ENCODE data around the gene KIF2C. TPM values are rescaled to one million over a fixed set of nuclear protein-coding genes. Genes with fewer than 3 reads are reported as not detected.

KIF2C gene
- total RNA-seq, 2 experiments from 2014 or later, result 140 to 159 TPM

DNA sequence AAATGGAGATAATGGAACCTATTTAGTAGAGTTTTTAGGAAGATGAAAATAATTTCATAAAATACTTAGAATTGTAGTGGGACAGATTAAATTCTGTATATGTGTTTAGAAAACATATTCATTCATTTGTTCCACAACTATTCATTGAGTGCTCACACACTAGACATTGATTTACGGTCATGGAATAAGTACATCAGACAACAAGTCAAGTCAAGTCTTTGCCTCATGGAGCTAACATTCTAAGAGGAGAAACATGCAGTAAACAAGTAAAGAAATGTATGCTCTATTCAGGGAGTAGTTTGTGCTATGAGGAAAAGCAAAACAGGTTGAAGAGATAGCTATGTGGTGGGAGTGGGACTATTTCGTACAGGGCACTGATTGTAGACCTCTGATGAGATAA, 77.7 kb downstream of the KIF2C start:
- no peaks in the 10 kb centered on the region for H3K79me2 ChIP-seq (ENCODE audit: insufficient read depth, low read depth, low read length)
- POLR2A ChIA-PET, result interaction anchor here (0.9 to 6.7 kb wide), 5 partner anchors 8 to 95 kb away, joined by 3 to 83 read pairs (median 50); partner anchors contain the start of genes BTBD19 and RNU5D-1
- H3K9me3 ChIP-seq (ENCODE audit: low read length), result no peaks in the 10 kb centered on the region
- H3K4me3 ChIP-seq (ENCODE audit: low read depth, low read length, poor library complexity, severe bottlenecking), result no peak overlapping the region
- intact Hi-C loops (cut with micrococcal nuclease; ENCODE audit: unreplicated experiment), result no loop called here
- H3K4me2 ChIP-seq (ENCODE audit: low read length), result no peak overlapping the region
- CTCF ChIA-PET (ENCODE audit: unreplicated experiment), result no interaction called here
- no peaks in the 10 kb centered on the region for H3K36me3 ChIP-seq (ENCODE audit: insufficient read depth, low read length)
- no peaks in the 10 kb centered on the region for H4K20me1 ChIP-seq (ENCODE audit: insufficient read depth, low read length)
- no TSS peak for BruUV-seq (replicated peaks)
- TF ChIP-seq, protein P1, sequence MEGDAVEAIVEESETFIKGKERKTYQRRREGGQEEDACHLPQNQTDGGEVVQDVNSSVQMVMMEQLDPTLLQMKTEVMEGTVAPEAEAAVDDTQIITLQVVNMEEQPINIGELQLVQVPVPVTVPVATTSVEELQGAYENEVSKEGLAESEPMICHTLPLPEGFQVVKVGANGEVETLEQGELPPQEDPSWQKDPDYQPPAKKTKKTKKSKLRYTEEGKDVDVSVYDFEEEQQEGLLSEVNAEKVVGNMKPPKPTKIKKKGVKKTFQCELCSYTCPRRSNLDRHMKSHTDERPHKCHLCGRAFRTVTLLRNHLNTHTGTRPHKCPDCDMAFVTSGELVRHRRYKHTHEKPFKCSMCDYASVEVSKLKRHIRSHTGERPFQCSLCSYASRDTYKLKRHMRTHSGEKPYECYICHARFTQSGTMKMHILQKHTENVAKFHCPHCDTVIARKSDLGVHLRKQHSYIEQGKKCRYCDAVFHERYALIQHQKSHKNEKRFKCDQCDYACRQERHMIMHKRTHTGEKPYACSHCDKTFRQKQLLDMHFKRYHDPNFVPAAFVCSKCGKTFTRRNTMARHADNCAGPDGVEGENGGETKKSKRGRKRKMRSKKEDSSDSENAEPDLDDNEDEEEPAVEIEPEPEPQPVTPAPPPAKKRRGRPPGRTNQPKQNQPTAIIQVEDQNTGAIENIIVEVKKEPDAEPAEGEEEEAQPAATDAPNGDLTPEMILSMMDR (conservative IDR thresholded peaks at IDR 0.05; ENCODE audit: low read length), result no peak
- no peak for TF ChIP-seq EZH2phosphoT487 (IDR thresholded peaks at IDR 0.05; ENCODE audit: borderline replicate concordance, low read depth, low read length)
- no peak for DNase-seq (ENCODE audit: low spot score)
- H3K27ac ChIP-seq (ENCODE audit: low read depth, low read length, poor library complexity, severe bottlenecking), result no peak overlapping the region
- H2AFZ ChIP-seq (ENCODE audit: low read length), result no peak overlapping the region
- H3K4me1 ChIP-seq (ENCODE audit: insufficient read depth, low read length, poor library complexity, severe bottlenecking), result peaks cover 31% of the 10 kb centered on the region
- no peaks in the 10 kb centered on the region for H3K9me2 ChIP-seq (ENCODE audit: insufficient read depth, low read length)

Small RNAs within 50 kb of the gene (small RNA-seq; reads per million reads assigned to genes)
- gene RNU5D-1 (84.8 reads per million, percentile 99 among the genes with 10 or more reads in this experiment), gene RNU5F-1 (107 reads per million, percentile 99 among the genes with 10 or more reads in this experiment), gene SNORD38A (130 reads per million, percentile 99 among the genes with 10 or more reads in this experiment), gene SNORD38B (not detected), gene SNORD46 (993 reads per million, percentile 100 among the genes with 10 or more reads in this experiment), gene SNORD55 (not detected)

Other genes starting within 250 kb of the KIF2C start
- 5.5 and 6.6 TPM in 2 replicates for gene TMEM53, start 65.4 kb upstream of the KIF2C start, total RNA-seq (2014; rRNA removed; shearing (Covaris generic))
- 8.1 and 8.9 TPM in 2 replicates for gene TMEM53, start 65.4 kb upstream of the KIF2C start, total RNA-seq (2022)
- 5.3 and 7.8 TPM in 2 replicates for gene ARMH1, start 65.1 kb upstream of the KIF2C start, total RNA-seq (2014; rRNA removed; shearing (Covaris generic))
- gene ARMH1, start 65.1 kb upstream of the KIF2C start, total RNA-seq (2022), result 7.9 and 8.9 TPM in 2 replicates
- gene RNU5D-1, start 8.7 kb upstream of the KIF2C start, total RNA-seq (2014; rRNA removed; shearing (Covaris generic)), result not detected in 2 replicates
- not detected in 2 replicates for gene RNU5D-1, start 8.7 kb upstream of the KIF2C start, total RNA-seq (2022)
- 4,149 and 4,355 TPM in 2 replicates for gene RPS8, start 35.7 kb downstream of the KIF2C start, total RNA-seq (2014; rRNA removed; shearing (Covaris generic))
- gene RPS8, start 35.7 kb downstream of the KIF2C start, total RNA-seq (2022), result 2,707 and 2,775 TPM in 2 replicates
- gene BEST4, start 48.3 kb downstream of the KIF2C start, total RNA-seq (2014; rRNA removed; shearing (Covaris generic)), result 0.44 and 0.93 TPM in 2 replicates
- 3.1 and 3.3 TPM in 2 replicates for gene BEST4, start 48.3 kb downstream of the KIF2C start, total RNA-seq (2022)
- 8.3 and 10.1 TPM in 2 replicates for gene PLK3, start 60.5 kb downstream of the KIF2C start, total RNA-seq (2014; rRNA removed; shearing (Covaris generic))
- 8.8 and 10.8 TPM in 2 replicates for gene PLK3, start 60.5 kb downstream of the KIF2C start, total RNA-seq (2022)
- gene DYNLT4, start 67.5 kb downstream of the KIF2C start, total RNA-seq (2014; rRNA removed; shearing (Covaris generic)), result 1.5 TPM in 1 of 2 replicates, not detected in the other
- not detected in 2 replicates for gene DYNLT4, start 67.5 kb downstream of the KIF2C start, total RNA-seq (2022)
- gene BTBD19, start 68.7 kb downstream of the KIF2C start, total RNA-seq (2014; rRNA removed; shearing (Covaris generic)), result 0.21 and 0.44 TPM in 2 replicates
- gene BTBD19, start 68.7 kb downstream of the KIF2C start, total RNA-seq (2022), result 2.0 and 2.7 TPM in 2 replicates
- gene PTCH2, start 103.4 kb downstream of the KIF2C start, total RNA-seq (2014; rRNA removed; shearing (Covaris generic)), result 0.39 and 0.60 TPM in 2 replicates
- 0.68 and 1.0 TPM in 2 replicates for gene PTCH2, start 103.4 kb downstream of the KIF2C start, total RNA-seq (2022)
- gene EIF2B3, start 246.8 kb downstream of the KIF2C start, total RNA-seq (2014; rRNA removed; shearing (Covaris generic)), result 24.7 and 26.6 TPM in 2 replicates
- gene EIF2B3, start 246.8 kb downstream of the KIF2C start, total RNA-seq (2022), result 23.7 and 25.5 TPM in 2 replicates

All from OCI-LY7 (cell line).